HG03565 (cell line): Measurements from ENCODE around the gene PLCL1.

Experiments used
- ATAC-seq: cut with Tn5 transposase; IDR thresholded peaks from one replicate; pipeline ENCODE4 v1.9.1; 2021; ENCODE audit warnings: mild to moderate bottlenecking, moderate library complexity; ENCODE audit not compliant: unreplicated experiment

PLCL1 gene

GRCh38 chr2:197924483-197924882, 120.1 kb downstream of the PLCL1 start:
- no peak for ATAC-seq

GRCh38 chr2:197925204-197925603, 120.8 kb downstream of the PLCL1 start:
- ATAC-seq, result no peak

GRCh38 chr2:197925976-197926375, 121.6 kb downstream of the PLCL1 start:
- ATAC-seq, result no peak

- no peak for ATAC-seq
These were observed 122.3 kb downstream of the PLCL1 start for GRCh38 chr2:197926673-197927072.

- ATAC-seq, result no peak
These were observed 123.6 kb downstream of the PLCL1 start for GRCh38 chr2:197927994-197928393.

GRCh38 chr2:197929008-197929885, 124.9 kb downstream of the PLCL1 start:
- no peak for ATAC-seq

GRCh38 chr2:197929886-197930227, 125.5 kb downstream of the PLCL1 start:
- no peak for ATAC-seq

- ATAC-seq, result no peak
These were observed 126.3 kb downstream of the PLCL1 start for GRCh38 chr2:197930570-197931278.

- peak; percentile 49 for ATAC-seq
These were observed 127.4 kb downstream of the PLCL1 start for GRCh38 chr2:197931661-197932312.

- ATAC-seq, result no peak
These were observed 128.0 kb downstream of the PLCL1 start for GRCh38 chr2:197932374-197932773.

- no peak for ATAC-seq
These were observed 130.0 kb downstream of the PLCL1 start for GRCh38 chr2:197934261-197934933.

- no peak for ATAC-seq
These were observed 130.5 kb downstream of the PLCL1 start for GRCh38 chr2:197934934-197935289.

GRCh38 chr2:197937814-197938213, 133.4 kb downstream of the PLCL1 start:
- ATAC-seq, result no peak

- no peak for ATAC-seq
These were observed 134.2 kb downstream of the PLCL1 start for GRCh38 chr2:197938555-197938954.

- no peak for ATAC-seq
These were observed 135.4 kb downstream of the PLCL1 start for GRCh38 chr2:197939787-197940186.

- no peak for ATAC-seq
These were observed 136.0 kb downstream of the PLCL1 start for GRCh38 chr2:197940382-197940781.

- no peak for ATAC-seq
These were observed 137.3 kb downstream of the PLCL1 start for GRCh38 chr2:197941715-197942114.

GRCh38 chr2:197943731-197944130, 139.3 kb downstream of the PLCL1 start:
- no peak for ATAC-seq

GRCh38 chr2:197944416-197945096, 140.2 kb downstream of the PLCL1 start:
- ATAC-seq, result no peak

GRCh38 chr2:197946562-197946961, 142.2 kb downstream of the PLCL1 start:
- ATAC-seq, result no peak
